Stimulated activated naive CD8-positive, alpha-beta T cell treated with anti-CD3 and anti-CD28 coated beads, Interleukin-15, Interleukin-2, amounts not matched to agents 100 U/mL and 50 U/mL, for 24 hours (primary cell): Measurements from ENCODE around the gene SPEG.

Experiments
- ATAC-seq: fragments of 150-1000 bp; cut with Tn5 transposase; one replicate; pipeline ENCODE4 v1.10.0; 2021
- DNase-seq: peaks from one replicate; pipeline ENCODE4 v3.0.0; 2021

The SPEG gene

GRCh38 chr2:219425238-219426067, 9.2 kb upstream of the SPEG start:
- ATAC-seq (no peak), DNase-seq (no peak)

DNA sequence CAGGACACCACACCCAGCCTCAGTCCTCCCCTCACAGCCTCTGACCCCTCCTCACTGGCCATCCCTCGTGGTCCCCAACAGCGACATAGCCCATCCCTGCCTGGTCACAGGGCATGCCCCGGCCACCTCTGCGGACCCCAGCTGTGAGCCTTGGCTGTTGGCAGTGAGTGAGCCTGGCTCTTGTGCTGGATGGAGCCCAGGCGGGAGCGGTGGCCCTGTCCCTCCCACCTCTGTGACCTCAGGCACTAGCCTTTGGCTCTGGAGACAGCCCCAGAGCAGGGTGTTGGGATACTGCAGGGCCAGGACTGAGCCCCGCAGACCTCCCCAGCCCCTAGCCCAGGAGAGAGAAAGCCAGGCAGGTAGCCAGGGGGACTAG, 8.6 kb upstream of the SPEG start:
- no peak for DNase-seq
- ATAC-seq: no peak

- DNase-seq (no peak), ATAC-seq (no peak)
Observed at GRCh38 chr2:219426534-219427136, 8.0 kb upstream of the SPEG start.

DNA sequence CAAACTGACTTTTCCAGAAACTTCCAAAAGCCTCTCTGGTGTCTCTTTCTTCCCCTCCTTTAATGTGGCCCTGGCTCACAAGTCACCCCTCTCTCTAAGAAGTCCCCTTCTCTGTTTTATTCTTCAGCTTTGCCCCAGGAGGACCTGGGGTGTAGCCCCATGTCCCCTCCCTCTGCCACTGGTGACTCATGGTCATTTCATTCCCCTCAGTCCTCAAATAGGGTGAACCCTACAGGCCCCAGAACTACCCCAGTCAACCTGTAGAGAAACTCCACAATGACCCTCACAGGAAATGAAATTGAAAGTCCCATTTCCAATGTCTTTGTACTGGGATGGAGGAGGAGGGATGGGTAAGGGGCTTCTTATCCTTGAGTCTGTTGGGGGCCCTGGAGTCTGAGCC, 6.2 kb upstream of the SPEG start:
- no peak for DNase-seq
- no peak for ATAC-seq

DNA sequence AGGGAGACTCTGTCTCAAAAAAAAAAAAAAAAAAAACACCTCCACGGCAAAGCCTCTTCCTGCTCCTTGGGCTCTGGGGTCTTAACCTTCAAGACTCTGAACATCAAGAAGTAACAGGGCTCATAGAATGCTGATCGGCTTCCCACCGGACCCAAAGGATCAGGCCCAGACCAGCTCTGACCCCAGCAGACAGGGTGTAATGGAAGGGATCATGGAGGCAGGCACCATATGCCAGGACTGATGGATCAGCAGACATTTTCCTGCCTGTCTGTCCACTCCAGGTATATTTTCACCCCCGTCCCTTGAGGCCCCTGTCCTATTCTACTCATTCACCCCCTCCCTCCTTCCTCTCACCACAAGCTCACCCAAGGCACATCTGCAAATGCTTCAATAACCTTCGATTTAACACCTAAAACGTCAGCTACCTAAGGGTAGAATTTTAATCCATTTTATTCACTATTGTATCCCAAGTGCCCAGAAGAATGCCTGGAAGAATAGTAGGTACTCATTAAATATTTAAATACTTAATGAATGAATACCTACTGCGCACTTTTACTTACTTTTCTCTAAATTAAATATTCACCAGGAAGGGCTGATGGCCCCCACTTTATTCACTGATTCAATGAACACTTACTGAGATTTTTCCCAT, 4.6 kb upstream of the SPEG start:
- DNase-seq (no peak), ATAC-seq (no peak)

DNA sequence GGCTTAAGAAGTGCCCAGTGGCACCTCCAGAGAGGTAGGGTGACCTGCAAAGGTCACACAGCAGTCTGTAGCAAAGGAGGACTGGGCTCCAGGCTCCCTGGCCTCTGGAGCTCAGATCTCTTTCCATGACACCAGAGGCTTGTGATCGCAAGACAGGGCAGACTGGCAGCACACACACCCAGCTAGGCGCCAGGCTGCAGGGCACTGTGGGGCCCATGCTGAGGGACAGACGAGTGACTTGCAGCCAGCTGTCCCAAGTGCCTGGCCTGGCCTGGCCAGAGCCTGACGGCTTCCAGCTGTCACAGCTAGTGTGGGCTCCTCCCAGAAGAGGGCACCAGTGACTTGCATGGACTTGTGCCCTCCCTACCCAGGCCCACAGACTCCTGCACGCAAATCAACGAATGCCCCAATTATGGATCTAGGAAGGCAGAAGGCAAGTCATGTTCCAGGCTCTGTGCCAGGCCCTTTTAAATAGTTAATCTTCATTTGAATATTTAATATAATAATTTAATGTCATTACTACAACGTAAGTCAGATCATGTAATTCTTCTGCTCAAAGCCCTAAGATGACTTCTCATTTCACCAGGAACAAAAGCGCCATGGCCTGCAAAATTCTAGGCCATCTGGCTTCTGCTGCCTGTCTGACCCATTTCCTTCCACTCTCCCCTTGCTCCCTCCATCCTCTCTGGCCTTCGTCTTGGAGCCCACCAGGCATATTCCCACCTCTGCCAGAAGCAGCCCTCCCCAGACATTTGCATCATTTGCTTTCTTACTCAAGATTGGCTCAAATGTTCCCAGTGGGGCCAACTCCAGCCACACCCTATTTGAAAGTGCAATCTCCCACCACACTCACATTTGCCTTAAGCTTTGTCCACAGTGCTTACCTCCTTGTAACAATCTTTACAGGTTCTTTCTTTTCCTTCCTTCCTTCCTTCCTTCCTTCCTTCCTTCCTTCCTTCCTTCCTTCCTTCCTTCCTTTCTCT, 3.7 kb upstream of the SPEG start:
- DNase-seq: no peak
- peak; percentile 49 for ATAC-seq

GRCh38 chr2:219433666-219434467, 776 bp upstream of the SPEG start:
- peak; percentile 11 for ATAC-seq

DNA sequence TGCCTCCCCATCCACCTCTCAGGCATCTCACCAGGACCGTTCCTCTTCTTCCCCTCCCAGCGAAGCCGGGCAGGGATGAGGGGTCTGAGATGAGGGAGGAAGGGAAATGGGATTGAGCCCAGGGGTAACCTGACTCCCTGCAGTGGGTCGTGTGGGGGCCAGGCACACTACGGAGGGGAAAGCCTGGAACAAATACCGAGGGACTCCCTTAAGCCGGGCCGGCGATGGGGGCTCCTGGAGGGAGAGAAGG, 250 bp upstream of the SPEG start:
- ATAC-seq (no peak), DNase-seq (no peak)

More at GRCh38 chr2:219433666-219434467, 776 bp upstream of the SPEG start:
- DNase-seq: peak; percentile 60

DNA sequence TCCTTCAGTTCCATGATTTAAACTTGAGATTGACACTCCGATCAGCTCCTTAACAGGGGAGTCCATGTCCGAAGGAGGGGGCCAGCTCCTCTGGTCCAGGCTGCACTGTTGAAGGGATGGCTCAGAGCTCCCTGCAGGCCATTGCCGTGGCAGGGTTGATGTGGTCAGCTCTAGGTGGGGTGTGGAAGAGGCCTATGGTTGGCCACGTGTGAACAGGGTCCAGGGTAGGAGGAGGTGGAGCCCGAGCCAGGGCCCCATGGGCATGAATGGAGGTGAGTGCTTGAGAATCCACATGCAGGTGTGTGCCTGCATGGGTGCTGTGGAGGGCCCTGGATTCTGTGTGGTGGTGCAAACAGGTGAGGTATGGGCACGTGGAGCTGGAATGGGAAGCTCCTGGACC, 1.1 kb downstream of the SPEG start:
- ATAC-seq: no peak
- DNase-seq: no peak

- no peak for DNase-seq
- no peak for ATAC-seq
Observed at GRCh38 chr2:219436491-219436890, 1.8 kb downstream of the SPEG start.

DNA sequence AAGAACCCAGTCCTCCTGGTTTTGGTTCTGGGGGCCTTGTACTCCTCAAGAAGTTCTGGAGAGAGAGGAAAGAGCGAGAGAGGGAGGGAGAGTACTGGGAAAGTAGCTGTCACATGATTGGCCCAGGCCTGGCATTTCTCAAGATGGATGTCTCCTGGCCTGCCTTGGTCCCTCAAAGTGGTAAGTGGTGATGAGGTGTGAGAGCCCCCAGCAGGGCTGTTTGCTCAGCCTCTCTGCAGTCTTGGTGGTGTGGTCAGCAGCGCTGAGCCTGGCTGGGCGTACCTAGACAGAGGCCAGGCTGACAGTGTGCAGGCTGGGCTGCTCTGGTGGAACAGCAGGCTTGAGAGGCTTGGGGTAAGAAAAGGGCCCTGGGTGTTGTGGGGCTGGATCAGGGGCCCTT, 2.5 kb downstream of the SPEG start:
- ATAC-seq: no peak

GRCh38 chr2:219437690-219438206, 3.1 kb downstream of the SPEG start:
- DNase-seq (no peak), ATAC-seq (no peak)

More for the DNA sequence above, 2.5 kb downstream of the SPEG start:
- DNase-seq: no peak

- ATAC-seq (no peak), DNase-seq (no peak)
Observed at GRCh38 chr2:219438453-219438852, 3.8 kb downstream of the SPEG start.

DNA sequence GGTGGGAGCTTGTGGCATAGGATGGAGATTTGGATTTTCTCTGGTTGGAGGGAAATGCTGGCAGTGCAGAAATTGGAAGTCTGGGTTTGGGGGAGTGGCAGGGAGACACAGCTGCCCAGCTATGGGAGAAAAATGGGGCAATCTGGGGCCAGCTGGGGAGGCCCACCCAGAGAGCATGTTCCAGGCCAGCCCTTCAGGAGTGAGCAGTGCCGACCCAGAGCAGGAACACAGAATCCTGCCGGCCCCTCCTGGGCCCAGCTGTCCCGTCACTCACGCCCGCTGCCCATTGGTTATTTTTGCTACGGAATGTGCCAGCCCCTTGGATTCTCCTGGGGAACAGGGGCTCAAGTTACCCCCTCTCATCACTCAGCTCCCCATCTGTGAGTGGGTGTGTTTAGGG, 4.9 kb downstream of the SPEG start:
- no peak for ATAC-seq
- no peak for DNase-seq

GRCh38 chr2:219440388-219441256, 6.0 kb downstream of the SPEG start:
- DNase-seq (no peak), ATAC-seq (peak; percentile 30)

GRCh38 chr2:219441451-219442255, 7.0 kb downstream of the SPEG start:
- peak; percentile 50 for DNase-seq
- no peak for ATAC-seq

GRCh38 chr2:219442256-219443015, 7.8 kb downstream of the SPEG start:
- no peak for DNase-seq
- no peak for ATAC-seq

DNA sequence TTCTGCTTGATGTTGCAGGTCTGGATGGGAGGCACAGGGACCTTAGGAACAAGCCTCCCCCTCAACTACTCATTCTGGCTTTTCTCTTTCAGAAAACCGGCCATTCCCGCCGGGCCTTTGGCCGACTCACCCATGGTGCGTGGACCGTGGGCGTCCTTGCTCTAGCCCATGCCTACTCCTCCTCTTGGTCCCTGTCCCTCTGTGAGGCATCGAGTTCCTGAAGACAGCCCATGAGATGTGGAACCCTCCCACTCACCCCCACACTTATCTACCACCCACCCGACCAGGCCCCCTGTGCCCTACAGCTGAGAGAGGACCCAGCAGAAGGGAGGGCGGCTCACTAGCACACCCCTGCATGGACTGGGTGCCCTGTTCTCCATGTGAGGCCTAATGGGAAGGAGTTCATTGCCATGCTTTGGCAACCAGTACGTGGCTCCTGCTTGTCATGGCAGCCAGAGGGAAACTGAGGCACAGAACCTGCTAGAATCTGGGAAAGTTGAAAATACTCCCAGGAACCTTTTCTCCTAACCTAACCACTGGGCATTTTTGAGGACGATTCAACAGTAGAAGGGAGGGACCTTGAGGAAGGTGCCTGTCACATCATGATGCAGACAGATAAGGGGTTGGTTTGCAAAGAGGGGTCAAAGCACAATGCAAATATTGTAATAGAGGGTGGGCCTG, 8.5 kb downstream of the SPEG start:
- ATAC-seq (no peak), DNase-seq (no peak)
